LNCaP clone FGC (cell line): ENCODE data around the gene TMEM168.
A peak's percentile ranks its signal among the peaks of the same experiment; 100 is the strongest.
"Not testable (repeated sequence)": the region's sequence is repeated elsewhere in the genome, so short reads cannot be mapped to it uniquely, and the experiment has no call there.

Source experiments
- DNase-seq: peaks from one replicate; pipeline ENCODE4 v3.0.0-alpha.2; 2011; ENCODE audit warnings: low read depth
- H3K4me3 ChIP-seq: 2 replicates; pipeline ENCODE4 v1.5.1; 2011; ENCODE audit warnings: mild to moderate bottlenecking, low read depth, low read length, control low read depth
- TF ChIP-seq, protein P1 (sequence below): IDR thresholded peaks from 2 replicates; pipeline ENCODE4 v1.5.1; 2012; ENCODE audit warnings: mild to moderate bottlenecking; ENCODE audit not compliant: control insufficient read depth, insufficient read depth; ENCODE audit errors: extremely low read depth

TMEM168 gene

DNA sequence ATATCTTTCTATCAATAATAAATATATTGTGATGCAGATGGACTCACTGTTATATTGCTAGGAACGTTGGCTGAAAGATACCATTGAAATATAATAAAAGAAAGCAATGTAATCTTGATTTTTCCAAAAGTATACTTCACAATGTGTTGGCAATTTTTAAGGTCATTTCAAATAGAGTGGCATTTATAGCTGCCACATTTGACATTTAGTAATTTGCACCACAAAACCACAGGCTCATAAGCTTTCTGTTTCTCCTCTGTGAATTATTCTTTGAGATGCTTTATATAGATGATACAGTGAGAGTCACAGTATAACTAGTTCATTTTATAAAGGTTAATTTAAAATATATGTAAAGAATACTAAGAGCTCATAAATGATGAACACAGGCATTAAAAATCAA lies 44.6 kb downstream of the TMEM168 start:
- DNase-seq: no peak
- no peak overlapping the region for H3K4me3 ChIP-seq
- TF ChIP-seq, protein P1, sequence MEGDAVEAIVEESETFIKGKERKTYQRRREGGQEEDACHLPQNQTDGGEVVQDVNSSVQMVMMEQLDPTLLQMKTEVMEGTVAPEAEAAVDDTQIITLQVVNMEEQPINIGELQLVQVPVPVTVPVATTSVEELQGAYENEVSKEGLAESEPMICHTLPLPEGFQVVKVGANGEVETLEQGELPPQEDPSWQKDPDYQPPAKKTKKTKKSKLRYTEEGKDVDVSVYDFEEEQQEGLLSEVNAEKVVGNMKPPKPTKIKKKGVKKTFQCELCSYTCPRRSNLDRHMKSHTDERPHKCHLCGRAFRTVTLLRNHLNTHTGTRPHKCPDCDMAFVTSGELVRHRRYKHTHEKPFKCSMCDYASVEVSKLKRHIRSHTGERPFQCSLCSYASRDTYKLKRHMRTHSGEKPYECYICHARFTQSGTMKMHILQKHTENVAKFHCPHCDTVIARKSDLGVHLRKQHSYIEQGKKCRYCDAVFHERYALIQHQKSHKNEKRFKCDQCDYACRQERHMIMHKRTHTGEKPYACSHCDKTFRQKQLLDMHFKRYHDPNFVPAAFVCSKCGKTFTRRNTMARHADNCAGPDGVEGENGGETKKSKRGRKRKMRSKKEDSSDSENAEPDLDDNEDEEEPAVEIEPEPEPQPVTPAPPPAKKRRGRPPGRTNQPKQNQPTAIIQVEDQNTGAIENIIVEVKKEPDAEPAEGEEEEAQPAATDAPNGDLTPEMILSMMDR: no peak

DNA sequence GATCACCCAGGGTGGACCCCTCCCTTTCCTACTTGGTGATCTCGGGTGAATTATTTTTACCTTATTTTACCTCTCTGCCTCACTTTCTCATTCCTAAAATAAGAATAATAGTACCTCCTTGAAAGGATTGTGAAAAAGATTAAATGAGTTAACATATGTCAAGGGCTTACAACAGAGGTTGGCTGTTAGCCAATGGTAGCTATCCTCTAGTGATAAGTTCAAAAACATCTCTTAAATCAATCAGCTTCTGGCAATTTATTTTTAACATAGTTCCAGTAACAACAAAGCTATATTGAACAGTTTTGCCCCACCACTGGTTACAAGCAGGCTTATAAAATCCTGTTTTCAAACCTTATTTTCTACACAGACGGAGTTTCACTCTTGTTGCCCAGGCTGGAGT lies 45.4 kb downstream of the TMEM168 start:
- no peak overlapping the region for H3K4me3 ChIP-seq
- TF ChIP-seq, protein P1: no peak
- no peak for DNase-seq

GRCh38 chr7:112743811-112744210 lies 46.4 kb downstream of the TMEM168 start:
- TF ChIP-seq, protein P1: no peak
- peak; percentile 4 for DNase-seq
- no peak overlapping the region for H3K4me3 ChIP-seq

GRCh38 chr7:112740667-112741066 lies 49.5 kb downstream of the TMEM168 start:
- no peak overlapping the region for H3K4me3 ChIP-seq
- DNase-seq: no peak
- TF ChIP-seq, protein P1: no peak

- TF ChIP-seq, protein P1: no peak
- no peak overlapping the region for H3K4me3 ChIP-seq
- no peak for DNase-seq
Observed at GRCh38 chr7:112739436-112740180, 50.6 kb downstream of the TMEM168 start.

DNA sequence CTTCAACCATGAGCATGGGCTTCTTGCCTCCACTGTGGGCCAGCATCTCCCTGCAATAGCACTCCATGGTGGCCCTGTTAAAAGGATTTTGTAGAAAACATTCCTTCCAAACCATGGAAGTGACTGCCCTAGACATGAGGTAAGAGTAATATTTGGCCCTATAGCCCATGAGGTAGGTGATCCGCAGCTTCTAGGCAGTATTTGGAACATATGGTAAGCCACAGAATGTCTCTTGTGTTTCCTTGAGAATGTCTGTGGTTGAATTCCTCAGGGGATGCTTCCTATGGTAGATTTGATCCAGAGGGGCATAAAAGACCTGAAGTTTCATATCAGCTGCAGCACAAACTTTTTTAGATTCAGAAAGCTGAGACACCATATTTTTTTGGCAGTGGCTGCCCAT lies 54.9 kb downstream of the TMEM168 start:
- no peak overlapping the region for H3K4me3 ChIP-seq
- DNase-seq: no peak
- TF ChIP-seq, protein P1: no peak

GRCh38 chr7:112731324-112731723 lies 58.9 kb downstream of the TMEM168 start:
- H3K4me3 ChIP-seq, DNase-seq: not testable (repeated sequence)

DNA sequence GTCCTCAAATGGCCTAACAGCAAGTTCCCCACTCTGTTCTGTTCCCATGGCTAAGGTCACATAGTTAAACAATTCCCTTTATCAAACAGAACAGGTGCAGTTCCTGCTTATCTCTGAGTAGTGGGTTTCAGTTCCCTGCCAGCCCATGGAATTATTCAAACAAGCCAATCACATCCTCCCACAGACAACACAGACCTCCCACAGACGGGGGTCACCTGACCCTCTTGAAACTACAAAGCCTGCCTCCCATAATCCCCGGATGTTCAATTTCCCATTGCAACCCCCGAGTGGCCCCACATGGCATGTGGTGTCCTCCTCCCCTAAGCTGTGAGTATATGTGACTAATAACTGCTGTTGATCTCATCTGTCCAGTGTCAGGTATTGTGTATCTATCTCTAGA lies 64.1 kb downstream of the TMEM168 start:
- TF ChIP-seq, protein P1: no peak
- H3K4me3 ChIP-seq: no peak overlapping the region
- DNase-seq: no peak
